GM21367 (cell line): Measurements from ENCODE around the gene SIM1.

ENCODE experiments used
- ATAC-seq: cut with Tn5 transposase; IDR thresholded peaks from one replicate; pipeline ENCODE4 v1.9.1; 2021; ENCODE audit not compliant: unreplicated experiment

Gene SIM1

GRCh38 chr6:100456908-100457235, 7.8 kb downstream of the SIM1 start:
- ATAC-seq, result no peak

GRCh38 chr6:100456141-100456907, 8.4 kb downstream of the SIM1 start:
- ATAC-seq, result no peak

- ATAC-seq, result no peak
Measured at GRCh38 chr6:100455230-100456124, 9.2 kb downstream of the SIM1 start.

DNA sequence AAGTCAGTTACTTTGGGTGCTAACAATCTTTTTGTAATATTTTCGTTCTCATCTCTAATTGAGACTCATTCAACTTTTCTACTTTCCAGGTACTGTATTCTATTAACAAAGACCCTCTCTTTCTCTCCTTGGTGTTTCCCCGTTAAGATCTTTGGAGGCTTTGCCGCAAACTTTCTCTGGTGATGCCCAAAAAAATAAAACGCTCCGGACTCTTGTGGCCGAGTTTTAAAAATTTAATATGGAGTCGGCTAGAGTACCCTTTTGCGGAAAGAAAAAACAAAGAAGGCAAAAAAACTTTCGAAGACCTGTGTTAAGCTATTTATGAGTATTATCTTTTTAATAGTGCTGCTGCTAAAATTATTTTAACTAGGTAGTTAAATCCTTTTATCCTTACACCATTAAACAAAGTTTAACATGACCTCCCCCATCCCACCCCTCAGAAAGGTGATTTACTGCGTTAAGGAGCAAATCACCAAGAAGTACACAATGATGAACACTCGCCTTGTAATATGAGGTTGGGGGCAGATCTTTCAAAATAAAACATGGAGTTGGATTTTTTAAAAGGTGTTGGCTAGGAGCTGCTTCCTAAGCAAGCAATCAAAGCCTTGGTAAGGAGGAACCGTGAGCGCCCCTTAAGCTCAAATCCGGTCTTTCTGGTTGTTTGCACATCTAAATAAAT, 10.0 kb downstream of the SIM1 start:
- no peak for ATAC-seq

DNA sequence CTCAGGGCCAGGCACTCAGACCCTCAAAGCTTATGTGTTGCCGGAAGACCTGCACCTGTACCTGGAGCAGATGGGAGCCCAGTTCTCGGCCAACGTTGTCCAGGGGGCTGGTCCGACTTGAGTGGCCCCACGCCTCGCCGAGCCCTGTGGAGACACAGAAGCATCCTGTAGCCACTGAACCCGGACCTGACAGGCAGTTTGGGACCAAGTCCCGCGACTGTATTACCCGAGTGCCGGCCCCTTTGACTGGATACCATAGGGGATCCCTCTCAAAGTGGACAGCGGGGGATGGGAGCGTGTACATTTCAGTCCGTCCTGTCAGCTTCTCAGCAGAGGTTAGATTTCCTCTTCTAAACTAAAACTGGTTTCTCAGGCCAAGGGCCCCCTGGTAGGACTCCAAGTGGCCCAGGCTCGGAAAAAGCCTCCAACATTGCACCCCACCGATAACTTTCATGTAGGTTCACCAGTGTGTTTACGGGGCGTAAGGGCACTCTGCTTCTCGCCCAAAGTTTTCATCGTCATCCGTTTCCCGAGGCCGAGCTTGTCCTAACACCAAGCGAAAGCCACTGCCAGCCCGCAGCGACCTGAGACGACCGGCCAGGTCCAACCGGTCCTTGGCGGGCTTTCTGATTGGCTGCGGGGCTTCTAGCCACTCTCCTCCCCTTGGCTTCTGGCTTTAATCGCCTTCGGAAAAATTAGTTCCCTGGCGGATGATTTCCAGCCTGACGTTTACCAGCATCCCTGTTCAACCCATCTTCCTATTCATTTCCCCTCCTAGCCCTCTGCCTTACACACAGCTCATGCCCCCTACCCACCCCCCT, 10.8 kb downstream of the SIM1 start:
- ATAC-seq, result no peak

DNA sequence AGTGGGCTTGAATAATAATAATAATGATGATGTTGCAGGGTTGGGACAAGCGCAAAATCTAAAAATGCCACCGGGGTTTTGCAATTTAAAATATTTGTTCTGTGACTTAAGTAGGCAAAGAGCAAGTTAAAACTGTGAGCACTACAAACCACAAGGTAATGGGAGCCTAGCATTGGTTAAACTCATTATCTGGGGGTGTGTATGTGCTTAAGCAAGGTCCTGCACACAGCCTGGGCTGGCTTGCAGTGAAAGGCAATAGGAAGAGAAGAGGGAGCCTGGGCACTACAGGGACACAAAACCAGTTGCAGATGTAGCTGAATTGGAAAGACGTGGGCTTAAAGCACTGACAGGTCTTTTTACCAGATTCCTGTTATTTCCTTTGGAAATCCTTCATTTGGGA, 11.7 kb downstream of the SIM1 start:
- no peak for ATAC-seq

GRCh38 chr6:100451577-100451976, 13.1 kb downstream of the SIM1 start:
- ATAC-seq, result no peak

GRCh38 chr6:100449239-100449691, 15.5 kb downstream of the SIM1 start:
- no peak for ATAC-seq

DNA sequence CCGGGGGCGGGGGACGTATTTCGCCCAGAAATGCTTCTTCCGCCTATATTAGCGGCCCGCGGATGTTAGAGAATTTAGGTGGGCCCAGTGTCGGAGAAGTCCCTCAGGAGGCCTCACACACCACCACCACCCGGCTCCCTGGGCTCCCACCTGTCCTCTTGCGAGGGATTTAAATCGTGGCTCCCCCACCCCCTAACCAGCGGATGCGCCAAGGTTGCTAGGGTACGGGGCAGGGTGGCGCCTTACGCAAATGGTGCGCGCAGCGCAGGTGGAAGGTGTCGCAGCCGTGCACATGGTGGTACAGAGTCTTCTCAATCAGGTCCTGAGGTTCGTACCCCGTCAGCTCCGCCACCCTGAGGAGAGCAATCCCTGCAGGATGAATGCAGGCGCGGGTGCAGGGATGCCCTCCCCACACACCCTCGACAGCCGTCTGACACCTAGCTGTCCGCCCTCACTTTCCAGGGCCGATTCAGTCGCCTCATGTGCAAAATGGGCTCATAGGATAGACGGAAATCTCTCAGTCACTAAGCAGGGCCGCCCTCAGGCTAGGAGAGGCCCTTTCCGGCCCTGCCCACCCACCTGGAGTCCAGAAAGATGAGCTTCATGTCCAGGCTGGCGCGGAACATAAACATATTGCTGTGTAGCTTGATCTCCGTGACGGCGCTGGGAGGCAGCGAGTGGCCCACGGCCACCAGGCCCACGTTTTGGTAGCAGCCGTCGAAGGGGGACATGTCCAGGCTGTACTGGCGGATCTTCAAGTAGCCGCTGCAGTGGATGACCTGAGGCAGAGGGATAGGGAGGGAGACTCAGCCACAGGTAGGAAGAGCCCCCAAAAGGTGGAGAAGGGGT, 16.6 kb downstream of the SIM1 start:
- ATAC-seq, result no peak

- ATAC-seq, result no peak
Measured at GRCh38 chr6:100447081-100447899, 17.4 kb downstream of the SIM1 start.

DNA sequence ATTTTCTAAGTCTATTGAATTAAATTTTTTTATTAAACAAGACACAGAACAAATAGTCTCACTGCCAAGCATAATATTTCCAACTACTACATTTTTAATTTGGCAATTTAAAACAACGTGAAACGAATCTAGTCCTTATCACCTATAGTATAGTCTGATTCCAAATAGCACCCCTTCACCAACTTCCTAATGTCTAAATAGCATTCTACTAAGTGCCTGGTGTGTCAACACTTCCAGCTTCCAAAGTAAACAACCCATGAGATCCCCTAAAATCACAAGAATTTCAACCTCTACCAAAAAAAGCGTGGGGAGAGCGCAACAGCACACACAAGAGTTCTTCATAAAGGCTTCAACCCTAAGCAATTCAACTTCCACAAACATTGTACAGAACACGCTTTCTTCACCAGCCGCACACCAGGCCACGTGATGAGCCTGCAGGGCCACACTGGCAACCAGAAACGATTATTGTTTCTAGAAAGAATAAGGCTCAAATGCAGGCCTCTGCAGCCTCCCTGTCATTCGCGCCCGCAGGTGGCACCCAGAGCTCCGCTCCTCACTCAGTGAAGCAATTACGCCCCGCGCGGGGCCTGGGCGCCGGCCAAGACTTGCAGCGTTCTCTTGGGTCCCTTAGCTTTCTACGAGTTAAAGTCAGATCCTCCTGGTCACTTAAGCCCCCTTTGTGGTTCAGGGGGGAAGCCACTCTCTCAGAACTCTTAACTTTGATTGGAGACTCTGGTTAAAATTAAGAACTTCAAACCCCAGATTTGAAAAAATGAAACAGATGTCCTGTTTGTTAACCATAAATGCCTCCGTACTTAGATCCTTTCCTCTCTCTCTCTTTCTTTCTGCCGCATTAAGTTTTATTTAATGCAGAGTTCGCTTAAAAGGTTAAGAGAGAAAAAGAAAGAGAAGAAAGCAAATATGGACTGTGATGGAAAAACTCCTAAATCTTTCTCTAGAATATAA, 18.3 kb downstream of the SIM1 start:
- ATAC-seq, result peak; percentile 61

- no peak for ATAC-seq
Measured at GRCh38 chr6:100445512-100445911, 19.2 kb downstream of the SIM1 start.

- no peak for ATAC-seq
Measured at GRCh38 chr6:100440935-100441334, 23.8 kb downstream of the SIM1 start.

GRCh38 chr6:100435299-100435698, 29.4 kb downstream of the SIM1 start:
- no peak for ATAC-seq

DNA sequence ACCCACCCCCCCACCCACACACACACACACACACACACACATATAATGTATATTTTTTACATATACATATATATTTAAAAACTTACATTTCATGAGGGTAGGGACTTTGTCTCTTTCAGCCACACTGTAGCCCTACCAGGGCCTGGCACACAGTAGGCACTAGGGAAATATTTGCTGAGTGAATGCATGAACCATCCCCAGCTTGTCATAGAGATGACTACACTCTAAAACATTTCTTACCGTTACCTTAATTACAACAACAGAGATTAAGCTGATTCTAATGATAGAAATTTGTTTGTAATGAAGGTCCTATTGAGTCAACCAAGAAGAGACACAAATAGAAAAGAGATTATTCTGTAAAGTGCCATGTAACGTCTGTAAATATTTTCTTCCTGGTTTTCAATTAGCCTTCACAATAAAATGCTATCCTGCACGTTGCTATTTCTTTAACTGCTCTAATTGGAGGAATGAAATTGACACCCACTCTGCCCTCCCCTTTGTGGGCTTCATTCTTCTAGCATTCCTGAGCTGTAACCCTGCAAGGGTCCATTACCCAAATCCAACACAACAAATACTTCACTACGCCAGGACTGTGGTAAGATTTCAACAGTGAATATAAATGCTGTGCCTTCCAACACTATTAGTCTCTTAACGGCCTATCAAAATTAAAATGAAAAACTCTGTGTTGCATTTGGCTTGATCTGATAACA, 30.8 kb downstream of the SIM1 start:
- ATAC-seq, result no peak

GRCh38 chr6:100432136-100432535, 32.6 kb downstream of the SIM1 start:
- no peak for ATAC-seq

GRCh38 chr6:100430962-100431361, 33.8 kb downstream of the SIM1 start:
- no peak for ATAC-seq
